ENCODE results near the gene HNF4A. TPM values are rescaled to one million over a fixed set of nuclear protein-coding genes. Genes with fewer than 3 reads are reported as not detected.

HNF4A gene
- total and polyA plus RNA-seq, 2 donors (not counting 3 experiments of a cell fraction or from before 2014, with no cell fraction given): not detected

DNA sequence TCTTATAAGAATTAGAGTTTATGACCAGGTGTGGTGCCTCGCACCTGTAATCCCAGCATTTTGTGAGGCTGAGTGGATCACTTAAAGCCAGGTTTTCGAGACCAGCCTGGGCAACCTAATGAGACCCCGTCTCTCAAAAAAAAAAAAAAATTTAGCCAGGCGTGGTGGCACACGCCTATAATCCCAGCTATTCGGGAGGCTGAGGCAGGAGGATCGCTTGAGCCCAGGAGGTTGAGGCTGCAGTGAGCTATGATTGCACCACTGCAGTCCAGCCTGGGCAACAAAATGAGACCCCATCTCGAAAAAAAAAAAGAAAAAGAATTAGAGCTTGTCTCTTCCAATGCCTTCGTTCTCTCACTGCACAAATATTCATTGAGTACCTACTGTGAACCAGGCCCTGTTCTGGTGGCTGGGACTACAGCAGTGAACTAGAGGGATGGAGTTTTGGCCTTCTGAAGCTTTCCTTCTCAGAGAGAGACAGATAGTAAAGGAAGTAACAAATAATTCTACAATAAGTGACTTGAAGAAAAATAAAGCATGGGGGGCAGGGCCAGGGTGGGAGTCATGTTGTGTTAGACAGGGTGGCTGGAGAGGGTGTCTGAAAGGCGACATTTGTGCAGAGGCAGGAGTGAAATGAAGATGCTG, 56.4 kb downstream of the HNF4A start:
- Histone ChIP-seq H3K36me3 (ENCODE audit: control insufficient read depth in 2 of 2, extremely low read depth in 1 of 2, insufficient read depth in 2 of 2, low read length in 2 of 2) (no peaks in the 10 kb centered on the region), H3K79me2 (ENCODE audit: control insufficient read depth, insufficient read depth, low read length) (no peaks in the 10 kb centered on the region), H3K27me3 (ENCODE audit: control insufficient read depth in 2 of 2, insufficient read depth in 2 of 2, low read length in 2 of 2) (no peaks in the 10 kb centered on the region), H3K4me1 (ENCODE audit: control insufficient read depth, extremely low read depth, insufficient read depth, low read length) (no peaks in the 10 kb centered on the region), H3K27ac (ENCODE audit: insufficient read depth, low read depth, low read length) (no peak overlapping the region), H3K9ac (replicated peaks; ENCODE audit: extremely low read depth, insufficient read depth, low read length) (no peak overlapping the region), H3K4me2 (ENCODE audit: insufficient read depth, low read length) (no peak overlapping the region), H4K20me1 (replicated peaks; ENCODE audit: control insufficient read depth, extremely low read depth, insufficient read depth, low read length) (no peaks in the 10 kb centered on the region), H3K9me3 (replicated peaks; ENCODE audit: control insufficient read depth, insufficient read depth, low read length) (no peaks in the 10 kb centered on the region), H2AFZ (ENCODE audit: low read depth, low read length) (no peak overlapping the region), H3K4me3 (replicated peaks in 1 of 3; ENCODE audit: insufficient read depth in 1 of 3, low read depth in 1 of 3, low read length in 3 of 3) (no peak overlapping the region), H3K9me1 (replicated peaks; ENCODE audit: control insufficient read depth, extremely low read depth, insufficient read depth, low read length) (no peaks in the 10 kb centered on the region)
- POLR2A ChIA-PET: interaction anchor here (0.6 to 0.7 kb wide), 3 partner anchors 15 to 1611 kb away, joined by 3 read pairs; no protein-coding TSS in a partner anchor
- intact Hi-C loops (cut with micrococcal nuclease) (no loop called here), dilution Hi-C loops (cut with MboI; ENCODE audit: extremely low pct_ligation_motif_present, low sequenced_read_pairs) (no loop called here)
- DNase-seq (ENCODE audit: low read depth, low spot score): no peak
- CTCF ChIA-PET: no interaction called here
- no TSS peak for BruUV-seq (replicated peaks)
- TF ChIP-seq JUN (IDR thresholded peaks at IDR 0.05; ENCODE audit: borderline replicate concordance, insufficient read depth, insufficient read length, low read depth) (no peak), FOS (IDR thresholded peaks at IDR 0.05; ENCODE audit: borderline replicate concordance, insufficient read depth, low read length) (no peak), EZH2 (IDR thresholded peaks at IDR 0.05; ENCODE audit: borderline replicate concordance, low read depth, low read length, severe bottlenecking) (no peak), MYC (IDR thresholded peaks at IDR 0.05; ENCODE audit: low read depth, low read length) (no peak), POLR2AphosphoS5 (IDR thresholded peaks at IDR 0.05; ENCODE audit: insufficient read depth, low read depth, low read length) (no peak), POLR2A (IDR thresholded peaks at IDR 0.05; ENCODE audit: low read depth, low read length) (no peak), GATA2 (IDR thresholded peaks at IDR 0.05; ENCODE audit: insufficient read depth, insufficient read length, low read depth, low read length) (no peak)
- TF ChIP-seq, protein P1, sequence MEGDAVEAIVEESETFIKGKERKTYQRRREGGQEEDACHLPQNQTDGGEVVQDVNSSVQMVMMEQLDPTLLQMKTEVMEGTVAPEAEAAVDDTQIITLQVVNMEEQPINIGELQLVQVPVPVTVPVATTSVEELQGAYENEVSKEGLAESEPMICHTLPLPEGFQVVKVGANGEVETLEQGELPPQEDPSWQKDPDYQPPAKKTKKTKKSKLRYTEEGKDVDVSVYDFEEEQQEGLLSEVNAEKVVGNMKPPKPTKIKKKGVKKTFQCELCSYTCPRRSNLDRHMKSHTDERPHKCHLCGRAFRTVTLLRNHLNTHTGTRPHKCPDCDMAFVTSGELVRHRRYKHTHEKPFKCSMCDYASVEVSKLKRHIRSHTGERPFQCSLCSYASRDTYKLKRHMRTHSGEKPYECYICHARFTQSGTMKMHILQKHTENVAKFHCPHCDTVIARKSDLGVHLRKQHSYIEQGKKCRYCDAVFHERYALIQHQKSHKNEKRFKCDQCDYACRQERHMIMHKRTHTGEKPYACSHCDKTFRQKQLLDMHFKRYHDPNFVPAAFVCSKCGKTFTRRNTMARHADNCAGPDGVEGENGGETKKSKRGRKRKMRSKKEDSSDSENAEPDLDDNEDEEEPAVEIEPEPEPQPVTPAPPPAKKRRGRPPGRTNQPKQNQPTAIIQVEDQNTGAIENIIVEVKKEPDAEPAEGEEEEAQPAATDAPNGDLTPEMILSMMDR (IDR thresholded peaks at IDR 0.05; ENCODE audit: extremely low read depth in 1 of 2, insufficient read depth in 1 of 2, low read depth in 1 of 2, low read length in 2 of 2): no peak
- TF ChIP-seq, protein P2, sequence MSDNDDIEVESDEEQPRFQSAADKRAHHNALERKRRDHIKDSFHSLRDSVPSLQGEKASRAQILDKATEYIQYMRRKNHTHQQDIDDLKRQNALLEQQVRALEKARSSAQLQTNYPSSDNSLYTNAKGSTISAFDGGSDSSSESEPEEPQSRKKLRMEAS (IDR thresholded peaks at IDR 0.05; ENCODE audit: insufficient read depth, insufficient read length): no peak
- no peak for FAIRE-seq
